A549 (cell line): ENCODE results near the gene ABCB9. TPM values are rescaled to one million over a fixed set of nuclear protein-coding genes. Genes with fewer than 3 reads are reported as not detected.

Experiments used
- ATAC-seq, 2 experiments: fragments of 200-7000 bp in 1 of 2; fragments of >200 bp in 1 of 2; cut with Nextera tagmentation in 1 of 2; cut with Tn5 transposase in 1 of 2; 3 replicates each; pipeline versions ENCODE4 v1.8.0 to v1.9.1; 2018 to 2020; ENCODE audit warnings: mild to moderate bottlenecking in 1 of 2, moderate library complexity in 1 of 2
- CTCF ChIA-PET: fragments of 300-600 bp; sonication (Branson Sonifier 250); formaldehyde crosslinking; extraction: SDS; loops from one replicate; lab custom pipeline; 2021; ENCODE audit warnings: antibody characterized with exemption, inconsistent platforms; lab: Yijun Ruan, JAX
- POLR2A ChIA-PET: fragments of 350-600 bp; formaldehyde crosslinking; extraction: SDS; loops from one replicate; lab custom pipeline; 2021; ENCODE audit warnings: antibody characterized with exemption, inconsistent platforms; lab: Yijun Ruan, JAX
- DNase-seq, 2 experiments: peaks; one replicate each; pipeline versions ENCODE4 v3.0.0 to v3.0.0-alpha.2; 2011 to 2016; ENCODE audit warnings: low read depth in 1 of 2, low spot score in 1 of 2
- FAIRE-seq: peaks from 2 replicates; lab custom pipeline; 2011; peaks lifted over from hg19 to GRCh38; lab: Jason Lieb, UNC
- H3K27ac ChIP-seq, 2 experiments: fragments of >200 bp; sonication (Bioruptor Twin); formaldehyde crosslinking; 3 replicates each; pipeline ENCODE4 v1.5.1; 2016 to 2017
- H3K4me1 ChIP-seq: fragments of >200 bp; sonication (Bioruptor Twin); formaldehyde crosslinking; 3 replicates; pipeline ENCODE4 v1.6.1; 2016
- H3K4me2 ChIP-seq: fragments of >200 bp; sonication (Bioruptor Twin); formaldehyde crosslinking; 3 replicates; pipeline ENCODE4 v1.6.1; 2016
- H3K4me3 ChIP-seq: fragments of >200 bp; sonication (Bioruptor Twin); formaldehyde crosslinking; 3 replicates; pipeline ENCODE4 v1.5.1; 2016
- H3K9me3 ChIP-seq: fragments of >200 bp; sonication (Bioruptor Twin); formaldehyde crosslinking; 3 replicates; pipeline ENCODE4 v1.6.1; 2016
- BHLHE40 ChIP-seq: IDR thresholded peaks from 2 replicates; pipeline ENCODE4 v1.6.1; 2012; ENCODE audit warnings: low read depth, low read length, inconsistent platforms
- CBX2 ChIP-seq: fragments of 200-600 bp; sonication (generic); IDR thresholded peaks from 2 replicates; pipeline ENCODE4 v1.6.1; 2016; ENCODE audit warnings: low read depth, mild to moderate bottlenecking, borderline replicate concordance
- CBX8 ChIP-seq: fragments of 200-600 bp; sonication (generic); IDR thresholded peaks from 2 replicates; pipeline ENCODE4 v1.6.1; 2016
- EHMT2 ChIP-seq: fragments of 200-600 bp; sonication (generic); IDR thresholded peaks from 2 replicates; pipeline ENCODE4 v1.6.1; 2016; ENCODE audit warnings: antibody characterized with exemption, low read depth, mild to moderate bottlenecking, moderate library complexity
- FOSL2 ChIP-seq, 2 experiments: fragments of 450-650 bp in 1 of 2; fragments of >200 bp in 1 of 2; sonication (Bioruptor Twin) in 1 of 2; formaldehyde crosslinking; IDR thresholded peaks; 2 replicates each; pipeline versions ENCODE4 v1.5.0 to v1.6.1; 2016 to 2020; ENCODE audit warnings: mild to moderate bottlenecking in 1 of 2, moderate library complexity in 1 of 2
- HOXB13 ChIP-seq: fragments of 250-450 bp; sonication (Bioruptor Pico); IDR thresholded peaks from 2 replicates; pipeline ENCODE4 v1.5.0; 2020; ENCODE audit warnings: low read depth, mild to moderate bottlenecking, moderate library complexity
- HOXB5 ChIP-seq: fragments of 250-450 bp; sonication (Bioruptor Pico); IDR thresholded peaks from 2 replicates; pipeline ENCODE4 v1.5.0; 2020; ENCODE audit warnings: mild to moderate bottlenecking, moderate library complexity
- JUN ChIP-seq, 2 experiments: fragments of >200 bp; sonication (Bioruptor Twin); formaldehyde crosslinking; IDR thresholded peaks; 2 replicates in 1 of 2; 3 replicates in 1 of 2; pipeline ENCODE4 v1.6.1; 2016 to 2017
- JUNB ChIP-seq: fragments of >200 bp; sonication (Bioruptor Twin); formaldehyde crosslinking; IDR thresholded peaks from 2 replicates; pipeline ENCODE4 v1.6.1; 2016
- KDM1A ChIP-seq: fragments of 200-600 bp; sonication (generic); IDR thresholded peaks from 2 replicates; pipeline ENCODE4 v1.6.1; 2016; ENCODE audit warnings: low read depth, mild to moderate bottlenecking
- MYC ChIP-seq: IDR thresholded peaks from 2 replicates; pipeline ENCODE4 v1.6.1; 2012; ENCODE audit warnings: mild to moderate bottlenecking, inconsistent platforms, low read length, improper control_type of control experiment, borderline replicate concordance
- NPAS2 ChIP-seq: fragments of 250-450 bp; sonication (Bioruptor Pico); IDR thresholded peaks from 2 replicates; pipeline ENCODE4 v1.8.0; 2022; ENCODE audit warnings: mild to moderate bottlenecking, moderate library complexity, borderline replicate concordance
- PHF8 ChIP-seq: fragments of 200-600 bp; sonication (generic); IDR thresholded peaks from 2 replicates; pipeline ENCODE4 v1.6.1; 2016; ENCODE audit warnings: low read depth, mild to moderate bottlenecking, antibody characterized with exemption, moderate library complexity, borderline replicate concordance
- RAD21 ChIP-seq, 2 experiments: fragments of >200 bp in 1 of 2; sonication (Bioruptor Twin) in 1 of 2; formaldehyde crosslinking in 1 of 2; IDR thresholded peaks in 1 of 2; conservative IDR thresholded peaks in 1 of 2; 2 replicates in 1 of 2; 3 replicates in 1 of 2; pipeline ENCODE4 v1.6.1; 2012 to 2018; ENCODE audit warnings: inconsistent platforms in 1 of 2
- RARB ChIP-seq: fragments of 250-450 bp; sonication (Bioruptor Pico); IDR thresholded peaks from 2 replicates; pipeline ENCODE4 v1.8.0; 2021; ENCODE audit warnings: mild to moderate bottlenecking, moderate library complexity
- RCOR1 ChIP-seq: fragments of 150-350 bp; IDR thresholded peaks from 2 replicates; pipeline ENCODE4 v1.6.1; 2014; ENCODE audit warnings: antibody characterized with exemption, low read length, low read depth
- SMC3 ChIP-seq: fragments of >200 bp; sonication (Bioruptor Twin); formaldehyde crosslinking; IDR thresholded peaks from 3 replicates; pipeline ENCODE4 v1.6.1; 2018; ENCODE audit warnings: inconsistent platforms
- ZFP36 ChIP-seq: fragments of 450-650 bp; IDR thresholded peaks from 2 replicates; pipeline ENCODE4 v1.6.1; 2014; ENCODE audit warnings: borderline replicate concordance; ENCODE audit not compliant: partially characterized antibody
- ZNF302 ChIP-seq: fragments of 250-450 bp; sonication (Bioruptor Pico); IDR thresholded peaks from 2 replicates; pipeline ENCODE4 v1.9.0; 2021; ENCODE audit warnings: inconsistent platforms, mild to moderate bottlenecking, moderate library complexity
- WGBS: methylation state at CpG from one replicate; pipeline ENCODE4 v1.1.6; 2017; ENCODE audit errors: missing lambda C conversion rate; 5-methylcytosine and 5-hydroxymethylcytosine counted together
- polyA plus RNA-seq, 4 experiments: library from polyadenylated mRNA; depleted of rRNA in 3 of 4; stranded (reverse); fragments of >200 nt; fragmentation: RNase III in 1 of 4; extraction: RNeasy Plus Mini Kit Qiagen cat#74134 plus additional on column Dnase treatment in 1 of 4; gene quantifications; 2 replicates in 3 of 4; 3 replicates in 1 of 4; pipeline ENCODE4 v1.2.3, GENCODE V29; 2011 to 2017
- TF ChIP-seq, protein P1 (sequence below): IDR thresholded peaks from 2 replicates; pipeline ENCODE4 v1.6.1; 2012
- TF ChIP-seq, protein P2 (sequence below): fragments of >200 bp; sonication (Bioruptor Twin); formaldehyde crosslinking; IDR thresholded peaks from 3 replicates; pipeline ENCODE4 v1.5.1; 2016
- TF ChIP-seq, protein P3 (sequence below): IDR thresholded peaks from 2 replicates; pipeline ENCODE4 v1.6.1; 2012
- TF ChIP-seq, protein P4 (sequence below): fragments of >200 bp; sonication (Bioruptor Twin); formaldehyde crosslinking; IDR thresholded peaks from 3 replicates; pipeline ENCODE4 v1.6.1; 2016
- TF ChIP-seq, protein P5 (sequence below): fragments of 250-450 bp; sonication (Bioruptor Pico); IDR thresholded peaks from 2 replicates; pipeline ENCODE4 v1.5.0; 2020; ENCODE audit warnings: low read depth, mild to moderate bottlenecking, moderate library complexity

The ABCB9 gene
- polyA plus RNA-seq, 2 of the 4 experiments (the other 2 are of a cell fraction), result 2.7 to 5.0 TPM

DNA sequence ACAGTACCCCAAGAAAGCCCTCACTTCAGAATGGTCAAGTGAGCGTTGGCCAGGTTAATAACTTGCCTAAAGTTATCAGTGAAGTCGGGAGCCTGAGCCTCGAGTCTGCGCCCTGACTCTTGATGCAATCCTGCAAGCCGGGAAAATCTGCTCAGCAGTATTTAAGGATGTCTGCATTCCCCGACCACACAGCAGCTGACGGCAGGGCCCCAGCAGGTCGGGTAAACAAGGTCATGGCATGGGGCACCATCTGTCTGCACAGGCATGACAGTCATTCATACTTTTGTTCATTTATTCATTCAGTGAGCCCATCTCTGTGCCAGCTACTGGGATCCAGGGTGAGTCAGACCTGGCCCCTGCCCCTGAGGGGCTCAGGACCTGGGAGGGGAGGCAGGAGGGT, 11.1 kb downstream of the ABCB9 start:
- ChIA-PET CTCF (interaction anchor here (1.2 to 25.9 kb wide), 8 partner anchors 9 to 317 kb away, joined by 3 to 522 read pairs (median 16); partner anchors contain the start of gene ABCB9), POLR2A (no interaction called here)
- DNase-seq (no peak), ATAC-seq (no peak), FAIRE-seq (no peak)
- Histone ChIP-seq H3K9me3 (no peaks in the 10 kb centered on the region), H3K27ac (no peak overlapping the region), H3K4me1 (peaks cover 15% of the 10 kb centered on the region), H3K4me2 (no peak overlapping the region)
- 79% methylated on average over 8 of the region's 8 CpGs for WGBS
- TF ChIP-seq HOXB5 (CRISPR knock-in tag), result no peak
- no peak for TF ChIP-seq HOXB13 (CRISPR knock-in tag)
- no peak for TF ChIP-seq RAD21 (conservative IDR thresholded peaks at IDR 0.05 in 1 of 2, IDR thresholded peaks at IDR 0.05 in 1 of 2)
- TF ChIP-seq MYC, result no peak
- TF ChIP-seq KDM1A, result no peak
- no peak for TF ChIP-seq ZNF302 (CRISPR knock-in tag)
- TF ChIP-seq RARB (CRISPR knock-in tag), result no peak
- no peak for TF ChIP-seq FOSL2 (IDR thresholded peaks at IDR 0.05)
- TF ChIP-seq FOSL2 (CRISPR knock-in tag; IDR thresholded peaks at IDR 0.05), result no peak
- no peak for TF ChIP-seq CBX2
- TF ChIP-seq, protein P1, sequence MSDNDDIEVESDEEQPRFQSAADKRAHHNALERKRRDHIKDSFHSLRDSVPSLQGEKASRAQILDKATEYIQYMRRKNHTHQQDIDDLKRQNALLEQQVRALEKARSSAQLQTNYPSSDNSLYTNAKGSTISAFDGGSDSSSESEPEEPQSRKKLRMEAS, result no peak
- TF ChIP-seq JUN (IDR thresholded peaks at IDR 0.05), result no peak
- no peak for TF ChIP-seq RCOR1
- TF ChIP-seq, all 56 proteins: peak for 0
- no peak overlapping the region for H3K4me3 ChIP-seq

DNA sequence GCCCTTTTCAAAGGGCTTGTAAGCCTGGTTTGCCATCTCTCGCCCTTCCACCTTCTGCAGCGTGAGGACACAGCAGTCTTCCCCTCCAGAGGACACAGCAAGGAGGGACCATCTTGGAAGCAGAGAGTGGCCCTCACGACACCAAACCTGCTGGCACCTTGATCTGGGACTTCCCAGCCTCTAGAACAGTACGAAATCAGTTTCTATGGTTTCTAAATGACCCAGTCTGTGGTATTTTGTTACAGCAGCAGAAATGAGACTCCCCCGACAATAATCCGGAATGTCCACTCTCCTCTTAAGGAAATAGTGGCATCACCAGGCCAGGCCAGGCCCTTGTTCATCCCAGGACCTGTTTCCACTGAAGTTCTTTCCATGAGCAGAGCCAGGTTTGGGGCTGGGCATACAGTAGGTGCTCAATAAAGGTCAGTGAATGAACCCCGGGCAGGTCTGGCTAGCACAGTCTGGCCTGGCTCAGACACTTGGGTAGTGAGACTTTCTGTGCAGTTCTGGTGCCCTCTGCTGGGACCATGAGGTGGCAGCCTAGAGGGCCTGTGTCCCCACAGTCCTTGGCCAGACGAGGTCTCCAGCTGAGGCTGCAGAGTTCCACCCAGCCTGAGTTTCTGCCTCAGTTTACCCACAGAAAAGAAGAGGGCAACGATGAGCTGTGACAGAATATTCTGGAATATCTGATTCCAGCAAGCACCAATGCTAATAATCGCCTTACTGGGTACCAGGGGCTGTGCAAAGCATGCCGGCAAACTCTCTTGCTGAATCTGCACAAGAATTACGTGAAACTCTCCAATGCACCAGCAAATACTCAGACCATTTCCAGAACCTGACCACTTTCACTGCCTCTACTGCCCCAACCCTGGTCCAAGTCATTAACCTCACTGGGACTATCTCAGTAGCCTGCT, 14.0 kb downstream of the ABCB9 start:
- whole genome bisulfite sequencing, result 55% methylated on average over 12 of the region's 12 CpGs
- H3K4me2 ChIP-seq, result peak overlapping the region; percentile 45
- TF ChIP-seq, protein P1, result 0 out of 2 replicates have a peak, but pooled peaks have one; percentile 29
- TF ChIP-seq, protein P2, sequence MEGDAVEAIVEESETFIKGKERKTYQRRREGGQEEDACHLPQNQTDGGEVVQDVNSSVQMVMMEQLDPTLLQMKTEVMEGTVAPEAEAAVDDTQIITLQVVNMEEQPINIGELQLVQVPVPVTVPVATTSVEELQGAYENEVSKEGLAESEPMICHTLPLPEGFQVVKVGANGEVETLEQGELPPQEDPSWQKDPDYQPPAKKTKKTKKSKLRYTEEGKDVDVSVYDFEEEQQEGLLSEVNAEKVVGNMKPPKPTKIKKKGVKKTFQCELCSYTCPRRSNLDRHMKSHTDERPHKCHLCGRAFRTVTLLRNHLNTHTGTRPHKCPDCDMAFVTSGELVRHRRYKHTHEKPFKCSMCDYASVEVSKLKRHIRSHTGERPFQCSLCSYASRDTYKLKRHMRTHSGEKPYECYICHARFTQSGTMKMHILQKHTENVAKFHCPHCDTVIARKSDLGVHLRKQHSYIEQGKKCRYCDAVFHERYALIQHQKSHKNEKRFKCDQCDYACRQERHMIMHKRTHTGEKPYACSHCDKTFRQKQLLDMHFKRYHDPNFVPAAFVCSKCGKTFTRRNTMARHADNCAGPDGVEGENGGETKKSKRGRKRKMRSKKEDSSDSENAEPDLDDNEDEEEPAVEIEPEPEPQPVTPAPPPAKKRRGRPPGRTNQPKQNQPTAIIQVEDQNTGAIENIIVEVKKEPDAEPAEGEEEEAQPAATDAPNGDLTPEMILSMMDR, result peak; percentile 93
- no peak for TF ChIP-seq MYC
- TF ChIP-seq RAD21 (conservative IDR thresholded peaks at IDR 0.05 in 1 of 2, IDR thresholded peaks at IDR 0.05 in 1 of 2), result peak; percentile 97 to 99
- TF ChIP-seq HOXB5 (CRISPR knock-in tag), result no peak
- TF ChIP-seq SMC3, result peak; percentile 98
- CTCF ChIA-PET, result interaction anchor here (0.6 to 25.9 kb wide), 43 partner anchors 9 to 315 kb away, joined by 3 to 522 read pairs (median 5); partner anchors contain the start of genes ABCB9 and ARL6IP4
- peak; percentile 95 to 98 for ATAC-seq
- peak; percentile 78 for FAIRE-seq
- POLR2A ChIA-PET, result interaction anchor here (0.8 kb wide), 1 partner anchor 280 kb away, joined by 4 read pairs; the partner anchor contains the start of gene MPHOSPH9
- DNase-seq, result peak; percentile 79 to 87
- no peaks in the 10 kb centered on the region for H3K9me3 ChIP-seq
- peaks cover 25% of the 10 kb centered on the region for H3K4me1 ChIP-seq
- peak overlapping the region; percentile 57 to 72; a peak in 5 of 6 replicates for H3K27ac ChIP-seq
- no peak overlapping the region for H3K4me3 ChIP-seq

DNA sequence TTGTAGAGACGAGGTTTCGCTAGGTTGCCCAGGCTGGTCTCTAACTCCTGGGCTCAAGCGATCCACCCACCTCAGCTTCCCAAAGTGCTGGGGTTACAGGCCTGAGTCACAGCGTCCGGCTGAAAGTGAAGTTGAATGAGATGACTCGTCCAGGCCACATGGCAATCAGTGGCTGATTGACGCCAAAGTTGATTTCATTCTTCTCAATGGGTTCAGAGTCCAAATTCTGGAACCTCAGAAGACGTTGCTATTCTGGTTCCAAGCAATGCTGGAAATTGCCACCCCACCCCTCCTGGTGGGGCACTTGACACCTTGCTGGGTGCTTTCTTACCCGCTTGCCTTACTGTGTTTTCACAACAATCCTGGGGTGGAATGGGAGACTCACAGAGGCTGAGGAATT, 14.9 kb downstream of the ABCB9 start:
- Histone ChIP-seq H3K9me3 (no peaks in the 10 kb centered on the region), H3K4me2 (peak overlapping the region; percentile 45), H3K4me3 (no peak overlapping the region), H3K27ac (peak overlapping the region; percentile 57 to 72; a peak in 5 of 6 replicates), H3K4me1 (peaks cover 33% of the 10 kb centered on the region)
- FAIRE-seq, result no peak
- ChIA-PET POLR2A (no interaction called here), CTCF (interaction anchor here (0.7 to 25.9 kb wide), 16 partner anchors 12 to 312 kb away, joined by 3 to 522 read pairs (median 6); partner anchors contain the start of gene ABCB9)
- 45% methylated on average over 9 of the region's 9 CpGs for WGBS
- peak in 1 of 2 experiments; percentile 34; a peak in 3 of 6 replicates for ATAC-seq
- DNase-seq, result peak in 1 of 2 experiments; percentile 64
- TF ChIP-seq, protein P3, sequence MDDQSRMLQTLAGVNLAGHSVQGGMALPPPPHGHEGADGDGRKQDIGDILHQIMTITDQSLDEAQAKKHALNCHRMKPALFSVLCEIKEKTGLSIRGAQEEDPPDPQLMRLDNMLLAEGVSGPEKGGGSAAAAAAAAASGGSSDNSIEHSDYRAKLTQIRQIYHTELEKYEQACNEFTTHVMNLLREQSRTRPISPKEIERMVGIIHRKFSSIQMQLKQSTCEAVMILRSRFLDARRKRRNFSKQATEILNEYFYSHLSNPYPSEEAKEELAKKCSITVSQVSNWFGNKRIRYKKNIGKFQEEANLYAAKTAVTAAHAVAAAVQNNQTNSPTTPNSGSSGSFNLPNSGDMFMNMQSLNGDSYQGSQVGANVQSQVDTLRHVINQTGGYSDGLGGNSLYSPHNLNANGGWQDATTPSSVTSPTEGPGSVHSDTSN, result no peak
- TF ChIP-seq PHF8 (no peak), BHLHE40 (no peak), JUN (IDR thresholded peaks at IDR 0.05) (no peak), FOSL2 (IDR thresholded peaks at IDR 0.05) (no peak), FOSL2 (CRISPR knock-in tag; IDR thresholded peaks at IDR 0.05) (peak; percentile 39; the same call in 1 of the 2 replicates), EHMT2 (no peak), JUNB (0 out of 2 replicates have a peak, but pooled peaks have one; percentile 25), CBX8 (no peak), ZFP36 (no peak), NPAS2 (no peak)
- TF ChIP-seq, protein P4, sequence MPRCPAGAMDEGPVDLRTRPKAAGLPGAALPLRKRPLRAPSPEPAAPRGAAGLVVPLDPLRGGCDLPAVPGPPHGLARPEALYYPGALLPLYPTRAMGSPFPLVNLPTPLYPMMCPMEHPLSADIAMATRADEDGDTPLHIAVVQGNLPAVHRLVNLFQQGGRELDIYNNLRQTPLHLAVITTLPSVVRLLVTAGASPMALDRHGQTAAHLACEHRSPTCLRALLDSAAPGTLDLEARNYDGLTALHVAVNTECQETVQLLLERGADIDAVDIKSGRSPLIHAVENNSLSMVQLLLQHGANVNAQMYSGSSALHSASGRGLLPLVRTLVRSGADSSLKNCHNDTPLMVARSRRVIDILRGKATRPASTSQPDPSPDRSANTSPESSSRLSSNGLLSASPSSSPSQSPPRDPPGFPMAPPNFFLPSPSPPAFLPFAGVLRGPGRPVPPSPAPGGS, result no peak
- TF ChIP-seq, protein P5, sequence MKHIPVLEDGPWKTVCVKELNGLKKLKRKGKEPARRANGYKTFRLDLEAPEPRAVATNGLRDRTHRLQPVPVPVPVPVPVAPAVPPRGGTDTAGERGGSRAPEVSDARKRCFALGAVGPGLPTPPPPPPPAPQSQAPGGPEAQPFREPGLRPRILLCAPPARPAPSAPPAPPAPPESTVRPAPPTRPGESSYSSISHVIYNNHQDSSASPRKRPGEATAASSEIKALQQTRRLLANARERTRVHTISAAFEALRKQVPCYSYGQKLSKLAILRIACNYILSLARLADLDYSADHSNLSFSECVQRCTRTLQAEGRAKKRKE (CRISPR knock-in tag), result no peak
